Spinal cord (tissue), 10 donors: ENCODE measurements around the gene SCAF4. TPM values are rescaled to one million over a fixed set of nuclear protein-coding genes. Genes with fewer than 3 reads are reported as not detected.
"Not testable (repeated sequence)": the region's sequence is repeated elsewhere in the genome, so short reads cannot be mapped to it uniquely, and the experiment has no call there.

Experiments
- DNase-seq, 6 donors: peaks; one replicate each; pipeline versions ENCODE4 v3.0.0 to v3.0.0-alpha.2; 2013 to 2015; ENCODE audit warnings: low spot score in 6 of 6, low read depth in 4 of 6
- H3K27ac ChIP-seq: one replicate; pipeline ENCODE4 v1.5.1; 2013; ENCODE audit warnings: low read depth, low read length, control low read depth
- H3K27me3 ChIP-seq: one replicate; pipeline ENCODE4 v1.6.1; 2013; ENCODE audit warnings: low read length; ENCODE audit not compliant: control insufficient read depth, insufficient read depth
- H3K36me3 ChIP-seq: one replicate; pipeline ENCODE4 v1.6.1; 2013; ENCODE audit warnings: low read length; ENCODE audit not compliant: control insufficient read depth, insufficient read depth
- H3K4me1 ChIP-seq: one replicate; pipeline ENCODE4 v1.6.1; 2013; ENCODE audit warnings: low read length; ENCODE audit not compliant: control insufficient read depth, insufficient read depth
- H3K4me3 ChIP-seq: one replicate; pipeline ENCODE4 v1.5.1; 2013; ENCODE audit warnings: low read depth, low read length, control low read depth
- H3K9me3 ChIP-seq: one replicate; pipeline ENCODE4 v1.6.1; 2013; ENCODE audit warnings: low read length; ENCODE audit not compliant: control insufficient read depth, insufficient read depth
- WGBS: methylation state at CpG from one replicate; pipeline ENCODE4 v1.1.5; 2013; ENCODE audit warnings: missing lambda C conversion rate; ENCODE audit not compliant: insufficient coverage; 5-methylcytosine and 5-hydroxymethylcytosine counted together
- polyA plus RNA-seq, 2 donors: library from polyadenylated mRNA; unstranded; fragments of 120-200 nt; gene quantifications; one replicate each; pipeline ENCODE4 v1.2.1, GENCODE V29; 2013; ENCODE audit not compliant: insufficient read length in 2 of 2
- total RNA-seq, 2 donors: library from RNA; depleted of rRNA in 1 of 2; stranded (reverse); fragments of 120-200 nt in 1 of 2; fragments of >200 nt in 1 of 2; gene quantifications; one replicate each; pipeline versions ENCODE4 v1.2.3 to v1.2.4, GENCODE V29; 2013 to 2014
- donor health status: healthy.

The SCAF4 gene
- total and polyA plus RNA-seq, 4 donors: 10.9 to 30.9 (median 20.8) TPM

- Histone ChIP-seq H3K4me1 (no peaks in the 10 kb centered on the region), H3K36me3 (no peaks in the 10 kb centered on the region), H3K4me3 (no peak overlapping the region), H3K27me3 (no peaks in the 10 kb centered on the region), H3K9me3 (peaks cover 7% of the 10 kb centered on the region), H3K27ac (no peak overlapping the region)
- no peak for DNase-seq
- WGBS: no CpG with 5 or more reads among the region's 1 CpG
These were observed 11.8 kb upstream of the SCAF4 start for GRCh38 chr21:31743712-31744111.

GRCh38 chr21:31741116-31741515 lies 9.2 kb upstream of the SCAF4 start:
- H3K27ac ChIP-seq: no peak overlapping the region
- DNase-seq: no peak
- peaks cover 7% of the 10 kb centered on the region for H3K9me3 ChIP-seq
- H3K27me3 ChIP-seq: no peaks in the 10 kb centered on the region
- H3K36me3 ChIP-seq: no peaks in the 10 kb centered on the region
- H3K4me1 ChIP-seq: no peaks in the 10 kb centered on the region
- H3K4me3 ChIP-seq: no peak overlapping the region
- WGBS: no CpG with 5 or more reads among the region's 5 CpGs

GRCh38 chr21:31737586-31738397 lies 5.9 kb upstream of the SCAF4 start:
- H3K4me3 ChIP-seq, DNase-seq, H3K27ac ChIP-seq, H3K9me3 ChIP-seq, H3K27me3 ChIP-seq, H3K36me3 ChIP-seq: not testable (repeated sequence)
- H3K4me1 ChIP-seq: peaks cover 11% of the 10 kb centered on the region
- no CpG with 5 or more reads among the region's 8 CpGs for WGBS

DNA sequence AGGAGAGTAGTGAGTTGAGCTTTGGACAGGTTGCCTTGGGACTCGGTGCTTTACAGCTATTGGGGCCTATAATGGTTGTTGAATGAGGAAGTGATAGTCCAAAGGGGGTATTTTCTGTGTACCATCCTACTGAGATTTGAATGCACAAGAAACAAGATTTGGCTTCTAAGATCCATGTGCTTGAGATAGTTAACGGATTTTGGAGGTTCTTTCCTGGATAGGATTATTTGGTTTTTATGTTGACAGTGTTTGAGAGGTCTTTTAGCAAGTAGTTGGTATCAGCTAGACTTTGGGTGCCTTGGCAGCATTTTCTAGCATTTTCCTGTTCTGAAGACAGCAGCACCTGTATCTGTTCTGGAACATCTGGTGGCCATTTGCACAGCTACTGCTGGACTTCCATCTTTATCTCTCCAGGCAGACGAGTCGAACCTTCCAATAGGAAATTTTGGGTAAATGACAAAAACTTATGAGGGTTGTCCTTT lies 3.6 kb upstream of the SCAF4 start:
- 80% methylated on average over 4 of the region's 4 CpGs for WGBS
- no peak for DNase-seq
- Histone ChIP-seq H3K4me3 (no peak overlapping the region), H3K4me1 (peaks cover 16% of the 10 kb centered on the region), H3K9me3 (no peaks in the 10 kb centered on the region), H3K36me3 (no peaks in the 10 kb centered on the region), H3K27ac (no peak overlapping the region), H3K27me3 (no peaks in the 10 kb centered on the region)

GRCh38 chr21:31733551-31734149 lies 1.7 kb upstream of the SCAF4 start:
- Histone ChIP-seq H3K36me3 (no peaks in the 10 kb centered on the region), H3K4me3 (no peak overlapping the region), H3K9me3 (no peaks in the 10 kb centered on the region), H3K27ac (no peak overlapping the region), H3K27me3 (no peaks in the 10 kb centered on the region), H3K4me1 (peaks cover 16% of the 10 kb centered on the region)
- peak in 2 of 6 donors; percentile 7 to 26 for DNase-seq
- WGBS: 51% methylated on average over 6 of the region's 6 CpGs

DNA sequence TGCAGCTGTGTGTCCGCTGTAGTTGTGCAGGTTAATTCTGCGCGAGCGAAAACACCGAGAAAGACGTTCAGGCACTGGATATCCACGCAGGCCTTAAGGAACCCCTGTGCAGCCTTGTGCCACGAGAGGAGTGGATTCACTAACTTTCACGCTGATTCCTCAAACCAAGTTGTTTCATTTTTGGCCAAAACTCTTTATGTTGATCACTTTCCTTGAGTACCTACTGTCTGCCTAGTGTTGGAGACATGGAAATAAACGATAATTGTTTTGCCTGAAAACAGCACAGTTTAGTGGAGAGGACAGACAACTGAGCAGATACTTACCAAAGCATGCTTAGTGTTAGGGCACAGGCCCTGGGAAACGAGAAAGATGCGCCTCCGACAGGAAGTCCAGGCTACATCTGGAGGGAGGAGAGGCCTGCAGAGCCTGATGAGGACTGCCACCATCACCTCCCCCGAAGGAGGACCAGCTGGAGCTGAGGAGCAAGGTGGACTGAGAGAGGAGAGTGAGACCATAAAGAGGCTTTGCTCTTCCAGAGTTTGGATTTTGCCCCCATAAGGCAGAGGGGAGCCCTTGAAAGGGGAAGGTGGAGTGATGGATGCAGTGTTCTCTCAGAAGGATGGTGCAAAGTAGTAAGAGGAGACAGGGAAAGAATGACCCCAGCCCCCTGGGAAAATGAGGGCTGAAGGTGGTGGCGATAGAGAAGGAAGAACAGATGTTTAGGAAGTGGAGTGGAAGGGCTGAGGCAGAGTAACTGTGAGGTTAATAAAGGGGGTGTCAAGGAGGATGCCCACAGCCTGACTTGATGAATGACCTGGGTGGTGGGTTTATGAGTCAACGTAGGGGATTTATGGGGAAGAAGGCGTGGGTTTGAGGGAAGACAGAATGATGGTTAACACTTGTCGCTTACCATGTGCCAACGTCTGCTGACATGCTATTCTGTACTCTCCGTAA lies 956 bp upstream of the SCAF4 start:
- Histone ChIP-seq H3K4me1 (peaks cover 16% of the 10 kb centered on the region), H3K27ac (peak overlapping the region; percentile 90), H3K27me3 (no peaks in the 10 kb centered on the region), H3K9me3 (no peaks in the 10 kb centered on the region), H3K36me3 (no peaks in the 10 kb centered on the region), H3K4me3 (peak overlapping the region; percentile 54)
- DNase-seq: no peak
- WGBS: 12% methylated on average over 16 of the region's 20 CpGs

GRCh38 chr21:31731056-31731856 lies 662 bp downstream of the SCAF4 start:
- peaks cover 9% of the 10 kb centered on the region for H3K36me3 ChIP-seq
- no peaks in the 10 kb centered on the region for H3K9me3 ChIP-seq
- H3K27ac ChIP-seq: peak overlapping the region; percentile 81
- H3K27me3 ChIP-seq: no peaks in the 10 kb centered on the region
- peaks cover 16% of the 10 kb centered on the region for H3K4me1 ChIP-seq
- WGBS: under 1% methylated on average over 84 of the region's 86 CpGs
- peak in 4 of 6 donors; percentile 15 to 59 (median 36) for DNase-seq
- peak overlapping the region; percentile 74 for H3K4me3 ChIP-seq

DNA sequence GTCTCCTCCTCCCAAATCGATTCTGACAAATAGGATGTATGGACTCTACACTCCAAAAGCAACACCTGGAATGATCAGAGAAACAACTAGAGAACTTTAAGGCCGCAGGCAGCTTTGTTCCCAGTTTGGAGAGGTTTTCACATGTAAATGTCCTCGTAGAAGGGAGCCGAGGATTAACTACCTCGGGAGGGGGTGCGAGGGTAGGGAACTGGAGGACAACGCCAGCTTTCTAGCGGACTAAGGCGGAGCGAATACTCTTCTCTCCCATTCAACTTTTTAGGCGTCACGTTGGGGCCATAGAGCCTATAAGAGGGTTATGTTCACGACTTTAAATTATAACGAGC lies 1.2 kb downstream of the SCAF4 start:
- DNase-seq: peak in 4 of 6 donors; percentile 5 to 65 (median 48)
- peak overlapping the region; percentile 74 for H3K4me3 ChIP-seq
- H3K4me1 ChIP-seq: peaks cover 16% of the 10 kb centered on the region
- H3K27me3 ChIP-seq: no peaks in the 10 kb centered on the region
- 0% methylated on average over 4 of the region's 14 CpGs for WGBS
- peaks cover 10% of the 10 kb centered on the region for H3K36me3 ChIP-seq
- peak overlapping the region; percentile 81 for H3K27ac ChIP-seq
- H3K9me3 ChIP-seq: no peaks in the 10 kb centered on the region
